ENCODE results near the gene SCAPER. TPM values are rescaled to one million over a fixed set of nuclear protein-coding genes. Genes with fewer than 3 reads are reported as not detected.

Gene SCAPER
- total and polyA plus RNA-seq, 10 donors = 3.9 to 53.3 (median 34.0) TPM

DNA sequence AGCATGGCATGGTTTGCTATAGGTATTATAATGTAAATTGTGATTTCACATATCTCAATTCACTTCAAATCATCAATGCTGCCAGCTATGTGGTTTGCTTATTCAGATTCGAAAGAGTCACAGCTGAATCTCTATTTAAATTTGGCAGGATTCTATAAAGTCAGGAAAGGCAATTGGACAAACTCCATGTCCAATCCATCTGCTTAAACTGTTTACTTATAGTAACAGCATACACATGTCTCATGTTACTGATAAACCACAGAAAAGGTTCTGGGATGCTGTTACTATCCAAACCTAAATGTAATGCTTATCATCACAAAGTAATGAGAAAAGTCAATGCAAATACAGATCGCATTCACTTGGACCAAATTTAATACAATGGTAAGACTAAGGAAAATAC is 338.9 kb downstream of the SCAPER start:
- no peak overlapping the region for H3K27ac ChIP-seq
- DNase-seq = no peak
- H3K27me3 ChIP-seq (replicated peaks in 1 of 7) = no peaks in the 10 kb centered on the region
- peaks cover 0 to 17% (median 11%) of the 10 kb centered on the region in 8 donors for H3K9me3 ChIP-seq
- H3K4me3 ChIP-seq = no peak overlapping the region
- intact Hi-C loops (cut with DNase I; ENCODE audit: low total_unique reads) = no loop called here
- no peaks in the 10 kb centered on the region for H3K4me1 ChIP-seq
- 87 to 96% (median 90%) methylated on average over 2 of the region's 2 CpGs for WGBS, 5 donors
- peaks cover 0 to 12% (median 0%) of the 10 kb centered on the region in 6 donors for H3K36me3 ChIP-seq
- TF ChIP-seq POLR2A (IDR thresholded peaks at IDR 0.05) = no peak
- TF ChIP-seq, protein P1, sequence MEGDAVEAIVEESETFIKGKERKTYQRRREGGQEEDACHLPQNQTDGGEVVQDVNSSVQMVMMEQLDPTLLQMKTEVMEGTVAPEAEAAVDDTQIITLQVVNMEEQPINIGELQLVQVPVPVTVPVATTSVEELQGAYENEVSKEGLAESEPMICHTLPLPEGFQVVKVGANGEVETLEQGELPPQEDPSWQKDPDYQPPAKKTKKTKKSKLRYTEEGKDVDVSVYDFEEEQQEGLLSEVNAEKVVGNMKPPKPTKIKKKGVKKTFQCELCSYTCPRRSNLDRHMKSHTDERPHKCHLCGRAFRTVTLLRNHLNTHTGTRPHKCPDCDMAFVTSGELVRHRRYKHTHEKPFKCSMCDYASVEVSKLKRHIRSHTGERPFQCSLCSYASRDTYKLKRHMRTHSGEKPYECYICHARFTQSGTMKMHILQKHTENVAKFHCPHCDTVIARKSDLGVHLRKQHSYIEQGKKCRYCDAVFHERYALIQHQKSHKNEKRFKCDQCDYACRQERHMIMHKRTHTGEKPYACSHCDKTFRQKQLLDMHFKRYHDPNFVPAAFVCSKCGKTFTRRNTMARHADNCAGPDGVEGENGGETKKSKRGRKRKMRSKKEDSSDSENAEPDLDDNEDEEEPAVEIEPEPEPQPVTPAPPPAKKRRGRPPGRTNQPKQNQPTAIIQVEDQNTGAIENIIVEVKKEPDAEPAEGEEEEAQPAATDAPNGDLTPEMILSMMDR (IDR thresholded peaks at IDR 0.05 in 8 of 11, conservative IDR thresholded peaks at IDR 0.05 in 3 of 11) = no peak
- no peak for TF ChIP-seq POLR2AphosphoS5 (IDR thresholded peaks at IDR 0.05)

DNA sequence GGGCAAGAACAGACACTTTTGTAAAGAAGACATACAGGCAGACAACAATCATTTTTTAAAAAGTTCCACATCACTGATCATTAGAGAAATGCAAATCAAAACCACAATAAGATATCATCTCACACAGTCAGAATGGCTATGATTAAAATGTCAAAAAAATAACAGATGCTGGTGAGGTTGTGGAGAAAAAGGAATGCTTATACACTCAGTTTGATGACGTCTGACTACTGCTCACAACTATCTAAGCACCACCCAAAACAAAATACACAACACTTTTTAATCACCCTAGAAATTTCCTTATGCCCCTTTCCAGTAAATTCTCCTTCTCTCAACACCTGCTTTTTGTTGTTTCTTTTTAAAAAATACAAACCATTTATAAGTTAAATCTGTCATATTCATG is 339.8 kb downstream of the SCAPER start:
- H3K4me3 ChIP-seq = no peak overlapping the region
- H3K9me3 ChIP-seq = peaks cover 0 to 16% (median 11%) of the 10 kb centered on the region in 8 donors
- no peak overlapping the region for H3K27ac ChIP-seq
- intact Hi-C loops (cut with DNase I; ENCODE audit: low total_unique reads) = no loop called here
- no peaks in the 10 kb centered on the region for H3K4me1 ChIP-seq
- H3K27me3 ChIP-seq (replicated peaks in 1 of 7) = no peaks in the 10 kb centered on the region
- no peak for TF ChIP-seq POLR2AphosphoS5 (IDR thresholded peaks at IDR 0.05)
- no peak for TF ChIP-seq POLR2A (IDR thresholded peaks at IDR 0.05)
- TF ChIP-seq, protein P1 (IDR thresholded peaks at IDR 0.05 in 8 of 11, conservative IDR thresholded peaks at IDR 0.05 in 3 of 11) = no peak
- no peak for DNase-seq
- peaks cover 0 to 5% (median 0%) of the 10 kb centered on the region in 6 donors for H3K36me3 ChIP-seq
- 48 to 66% (median 58%) methylated on average over 1 of the region's 1 CpG for WGBS, 5 donors

DNA sequence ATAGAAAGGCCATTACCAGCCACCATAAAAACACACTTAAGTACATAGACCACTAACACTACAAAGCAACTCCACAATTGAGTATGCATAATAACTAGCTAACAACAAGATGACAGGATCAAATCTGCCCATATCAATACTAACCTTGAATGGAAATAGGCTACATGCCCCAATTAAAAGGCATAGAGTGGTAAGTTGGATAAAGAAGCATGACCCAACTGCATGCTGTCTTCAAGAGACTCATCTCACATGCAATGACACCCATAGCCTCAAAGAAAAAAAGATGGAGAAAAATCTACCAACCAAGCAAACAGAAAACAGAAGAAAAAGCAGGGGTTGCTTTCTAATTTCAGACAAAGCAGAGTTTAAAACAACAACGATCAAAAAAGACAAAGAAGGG is 349.9 kb downstream of the SCAPER start:
- WGBS, 5 donors = 90 to 98% (median 93%) methylated on average over 1 of the region's 1 CpG
- no peak overlapping the region for H3K27ac ChIP-seq
- TF ChIP-seq, protein P1 (IDR thresholded peaks at IDR 0.05 in 8 of 11, conservative IDR thresholded peaks at IDR 0.05 in 3 of 11) = no peak
- no peak for TF ChIP-seq POLR2AphosphoS5 (IDR thresholded peaks at IDR 0.05)
- no peak for TF ChIP-seq POLR2A (IDR thresholded peaks at IDR 0.05)
- H3K36me3 ChIP-seq = peaks cover 0 to 12% (median 0%) of the 10 kb centered on the region in 6 donors
- H3K4me3 ChIP-seq = no peak overlapping the region
- no peaks in the 10 kb centered on the region for H3K27me3 ChIP-seq (replicated peaks in 1 of 7)
- intact Hi-C loops (cut with DNase I; ENCODE audit: low total_unique reads) = no loop called here
- no peak for DNase-seq
- peaks cover 0 to 14% (median 10%) of the 10 kb centered on the region in 8 donors for H3K9me3 ChIP-seq
- no peaks in the 10 kb centered on the region for H3K4me1 ChIP-seq

DNA sequence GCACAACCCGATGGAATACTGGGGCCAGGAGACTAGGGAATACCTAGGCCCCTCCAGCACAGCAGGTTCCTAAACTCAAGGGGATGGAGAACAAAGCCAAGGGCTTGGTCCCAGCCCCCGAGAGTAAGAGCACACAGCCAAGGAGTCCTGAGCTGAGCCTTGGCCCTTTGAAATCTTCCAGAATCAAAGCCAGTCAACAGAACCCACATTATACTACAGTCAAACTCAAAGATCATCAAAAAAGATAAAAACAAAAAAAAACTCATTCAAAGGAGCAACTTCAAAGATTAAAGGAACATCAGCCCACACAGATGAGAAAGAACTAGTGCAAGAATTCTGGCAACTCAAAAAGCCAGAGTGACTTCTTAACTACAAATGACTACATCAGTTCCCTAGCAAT is 351.6 kb downstream of the SCAPER start:
- H3K4me3 ChIP-seq = no peak overlapping the region
- H3K36me3 ChIP-seq = peaks cover 0 to 12% (median 0%) of the 10 kb centered on the region in 6 donors
- no peaks in the 10 kb centered on the region for H3K27me3 ChIP-seq (replicated peaks in 1 of 7)
- 62 to 93% (median 83%) methylated on average over 2 of the region's 2 CpGs for WGBS, 5 donors
- DNase-seq = no peak
- intact Hi-C loops (cut with DNase I; ENCODE audit: low total_unique reads) = no loop called here
- H3K9me3 ChIP-seq = peaks cover 0 to 18% (median 13%) of the 10 kb centered on the region in 8 donors
- H3K27ac ChIP-seq = no peak overlapping the region
- TF ChIP-seq, protein P1 (IDR thresholded peaks at IDR 0.05 in 8 of 11, conservative IDR thresholded peaks at IDR 0.05 in 3 of 11) = no peak
- no peak for TF ChIP-seq POLR2AphosphoS5 (IDR thresholded peaks at IDR 0.05)
- TF ChIP-seq POLR2A (IDR thresholded peaks at IDR 0.05) = no peak
- H3K4me1 ChIP-seq = no peaks in the 10 kb centered on the region
